HepG2 (cell line): ENCODE results near the gene ZNF12. TPM values are rescaled to one million over a fixed set of nuclear protein-coding genes. Genes with fewer than 3 reads are reported as not detected.

Experiments used
- AGO2 ChIP-seq: fragments of 200-400 bp; formaldehyde crosslinking; optimal IDR thresholded peaks from 2 replicates; pipeline ENCODE3; 2017; ENCODE audit warnings: mild to moderate bottlenecking, low read depth, low read length, moderate library complexity
- EZH2 ChIP-seq: conservative IDR thresholded peaks from 2 replicates; pipeline ENCODE4 v1.6.1; 2012; ENCODE audit warnings: mild to moderate bottlenecking, low read depth, low read length, moderate library complexity
- FOXA1 ChIP-seq, 2 experiments: fragments of 450-650 bp in 1 of 2; sonication (generic) in 1 of 2; formaldehyde crosslinking in 1 of 2; IDR thresholded peaks; 2 replicates each; pipeline versions ENCODE4 v1.4.0 to v1.6.1; 2016 to 2020; ENCODE audit warnings: missing genetic modification reagents in 1 of 2
- HOXA5 ChIP-seq: sonication (generic); formaldehyde crosslinking; IDR thresholded peaks from 2 replicates; pipeline ENCODE4 v1.4.0; 2020; ENCODE audit warnings: missing genetic modification reagents
- KLF11 ChIP-seq: IDR thresholded peaks from 2 replicates; pipeline ENCODE4 v1.6.1; 2016; ENCODE audit warnings: missing compliant biosample characterization
- MAFF ChIP-seq: IDR thresholded peaks from 2 replicates; pipeline ENCODE4 v1.6.1; 2011; ENCODE audit warnings: low read depth, low read length, improper control_type of control experiment
- MIXL1 ChIP-seq: IDR thresholded peaks from 2 replicates; pipeline ENCODE4 v1.6.1; 2016
- NCOA2 ChIP-seq: sonication (generic); formaldehyde crosslinking; IDR thresholded peaks from 2 replicates; pipeline ENCODE4 v1.8.0; 2022; ENCODE audit warnings: inconsistent platforms
- PHF20 ChIP-seq: sonication (generic); formaldehyde crosslinking; IDR thresholded peaks from 2 replicates; pipeline ENCODE4 v1.5.0; 2020; ENCODE audit warnings: mild to moderate bottlenecking, missing genetic modification reagents
- SALL1 ChIP-seq: sonication (generic); formaldehyde crosslinking; IDR thresholded peaks from 2 replicates; pipeline ENCODE4 v1.8.0; 2022; ENCODE audit warnings: mild to moderate bottlenecking, missing genetic modification reagents
- SIX4 ChIP-seq: sonication (generic); formaldehyde crosslinking; IDR thresholded peaks from 2 replicates; pipeline ENCODE4 v1.4.0; 2020; ENCODE audit warnings: missing genetic modification reagents
- SPEN ChIP-seq: sonication (generic); formaldehyde crosslinking; IDR thresholded peaks from 2 replicates; pipeline ENCODE4 v1.5.1; 2020; ENCODE audit warnings: low read depth, mild to moderate bottlenecking, missing genetic modification reagents
- TEAD3 ChIP-seq: optimal IDR thresholded peaks from 2 replicates; pipeline ENCODE3; 2016; ENCODE audit warnings: borderline replicate concordance
- TGIF2 ChIP-seq: IDR thresholded peaks from 2 replicates; pipeline ENCODE4 v1.6.1; 2016; ENCODE audit warnings: control low read depth, missing compliant biosample characterization
- ZFY ChIP-seq: sonication (generic); formaldehyde crosslinking; IDR thresholded peaks from 2 replicates; pipeline ENCODE4 v1.4.0; 2020; ENCODE audit warnings: missing genetic modification reagents
- ZMYM4 ChIP-seq: sonication (generic); formaldehyde crosslinking; IDR thresholded peaks from 2 replicates; pipeline ENCODE4 v1.8.1; 2023; ENCODE audit warnings: mild to moderate bottlenecking, missing genetic modification reagents
- ZNF780A ChIP-seq: sonication (generic); formaldehyde crosslinking; IDR thresholded peaks from 2 replicates; pipeline ENCODE4 v1.8.0; 2022; ENCODE audit warnings: mild to moderate bottlenecking, missing genetic modification reagents, moderate library complexity
- polyA plus RNA-seq, 8 experiments: library from polyadenylated mRNA; depleted of rRNA in 3 of 8; stranded (reverse) in 7 of 8; unstranded in 1 of 8; fragments of >200 nt; fragmentation: Illumina TruSeq in 4 of 8; extraction: Trizol in 4 of 8; gene quantifications; 2 replicates each; pipeline versions ENCODE4 v1.2.1 to v1.2.3, GENCODE V29; 2011 to 2016; ENCODE audit warnings: low read depth in 4 of 8, missing spikeins in 1 of 8, mixed read lengths in 1 of 8; ENCODE audit not compliant: insufficient read depth in 1 of 8
- total RNA-seq, 5 experiments: library from RNA; depleted of rRNA; stranded (reverse); fragments of >200 nt; fragmentation: Illumina TruSeq; extraction: Trizol; gene quantifications; 2 replicates each; pipeline ENCODE4 v1.2.3, GENCODE V29; 2016; ENCODE audit warnings: low read depth in 1 of 5
- TF ChIP-seq, protein P1 (sequence below): sonication (generic); formaldehyde crosslinking; IDR thresholded peaks from 2 replicates; pipeline ENCODE4 v1.5.1; 2020; ENCODE audit warnings: mild to moderate bottlenecking, missing genetic modification reagents, borderline replicate concordance
- TF ChIP-seq, protein P2 (sequence below): sonication (generic); formaldehyde crosslinking; IDR thresholded peaks from 2 replicates; pipeline ENCODE4 v1.4.0; 2020; ENCODE audit warnings: missing genetic modification reagents
- TF ChIP-seq, protein P3 (sequence below): IDR thresholded peaks from 2 replicates; pipeline ENCODE4 v1.6.1; 2016
- TF ChIP-seq, protein P4 (sequence below): sonication (generic); formaldehyde crosslinking; IDR thresholded peaks from 2 replicates; pipeline ENCODE4 v1.4.0; 2020; ENCODE audit warnings: missing genetic modification reagents

Gene ZNF12
- total and polyA plus RNA-seq, 2 of the 13 experiments (the other 11 are each of a cell fraction or from before 2014, with no cell fraction given): 21.4 to 22.8 TPM

DNA sequence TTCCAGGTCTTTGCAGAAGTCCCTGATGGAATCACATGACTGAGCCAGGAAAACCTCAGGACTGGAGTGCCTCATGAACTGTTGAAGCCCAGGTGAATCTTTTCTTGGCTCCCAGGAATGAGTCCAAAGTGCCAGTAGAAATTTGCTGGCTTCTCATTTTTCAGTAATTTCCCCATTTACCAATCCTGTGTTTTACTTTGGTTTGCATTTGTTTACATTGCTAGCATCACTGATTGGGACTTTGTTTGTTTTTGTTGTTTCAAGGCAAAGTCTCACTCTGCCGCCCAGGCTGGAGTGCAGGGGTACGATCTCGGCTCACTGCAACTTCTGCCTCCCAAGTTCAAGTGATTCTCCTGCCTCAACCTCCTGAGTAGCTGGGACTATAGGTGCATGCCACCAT, 1.6 kb upstream of the ZNF12 start (continued):
- TF ChIP-seq, protein P1, sequence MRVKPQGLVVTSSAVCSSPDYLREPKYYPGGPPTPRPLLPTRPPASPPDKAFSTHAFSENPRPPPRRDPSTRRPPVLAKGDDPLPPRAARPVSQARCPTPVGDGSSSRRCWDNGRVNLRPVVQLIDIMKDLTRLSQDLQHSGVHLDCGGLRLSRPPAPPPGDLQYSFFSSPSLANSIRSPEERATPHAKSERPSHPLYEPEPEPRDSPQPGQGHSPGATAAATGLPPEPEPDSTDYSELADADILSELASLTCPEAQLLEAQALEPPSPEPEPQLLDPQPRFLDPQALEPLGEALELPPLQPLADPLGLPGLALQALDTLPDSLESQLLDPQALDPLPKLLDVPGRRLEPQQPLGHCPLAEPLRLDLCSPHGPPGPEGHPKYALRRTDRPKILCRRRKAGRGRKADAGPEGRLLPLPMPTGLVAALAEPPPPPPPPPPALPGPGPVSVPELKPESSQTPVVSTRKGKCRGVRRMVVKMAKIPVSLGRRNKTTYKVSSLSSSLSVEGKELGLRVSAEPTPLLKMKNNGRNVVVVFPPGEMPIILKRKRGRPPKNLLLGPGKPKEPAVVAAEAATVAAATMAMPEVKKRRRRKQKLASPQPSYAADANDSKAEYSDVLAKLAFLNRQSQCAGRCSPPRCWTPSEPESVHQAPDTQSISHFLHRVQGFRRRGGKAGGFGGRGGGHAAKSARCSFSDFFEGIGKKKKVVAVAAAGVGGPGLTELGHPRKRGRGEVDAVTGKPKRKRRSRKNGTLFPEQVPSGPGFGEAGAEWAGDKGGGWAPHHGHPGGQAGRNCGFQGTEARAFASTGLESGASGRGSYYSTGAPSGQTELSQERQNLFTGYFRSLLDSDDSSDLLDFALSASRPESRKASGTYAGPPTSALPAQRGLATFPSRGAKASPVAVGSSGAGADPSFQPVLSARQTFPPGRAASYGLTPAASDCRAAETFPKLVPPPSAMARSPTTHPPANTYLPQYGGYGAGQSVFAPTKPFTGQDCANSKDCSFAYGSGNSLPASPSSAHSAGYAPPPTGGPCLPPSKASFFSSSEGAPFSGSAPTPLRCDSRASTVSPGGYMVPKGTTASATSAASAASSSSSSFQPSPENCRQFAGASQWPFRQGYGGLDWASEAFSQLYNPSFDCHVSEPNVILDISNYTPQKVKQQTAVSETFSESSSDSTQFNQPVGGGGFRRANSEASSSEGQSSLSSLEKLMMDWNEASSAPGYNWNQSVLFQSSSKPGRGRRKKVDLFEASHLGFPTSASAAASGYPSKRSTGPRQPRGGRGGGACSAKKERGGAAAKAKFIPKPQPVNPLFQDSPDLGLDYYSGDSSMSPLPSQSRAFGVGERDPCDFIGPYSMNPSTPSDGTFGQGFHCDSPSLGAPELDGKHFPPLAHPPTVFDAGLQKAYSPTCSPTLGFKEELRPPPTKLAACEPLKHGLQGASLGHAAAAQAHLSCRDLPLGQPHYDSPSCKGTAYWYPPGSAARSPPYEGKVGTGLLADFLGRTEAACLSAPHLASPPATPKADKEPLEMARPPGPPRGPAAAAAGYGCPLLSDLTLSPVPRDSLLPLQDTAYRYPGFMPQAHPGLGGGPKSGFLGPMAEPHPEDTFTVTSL (CRISPR knock-in tag): 0 out of 2 replicates have a peak, but pooled peaks have one; percentile 25
- TF ChIP-seq, protein P2, sequence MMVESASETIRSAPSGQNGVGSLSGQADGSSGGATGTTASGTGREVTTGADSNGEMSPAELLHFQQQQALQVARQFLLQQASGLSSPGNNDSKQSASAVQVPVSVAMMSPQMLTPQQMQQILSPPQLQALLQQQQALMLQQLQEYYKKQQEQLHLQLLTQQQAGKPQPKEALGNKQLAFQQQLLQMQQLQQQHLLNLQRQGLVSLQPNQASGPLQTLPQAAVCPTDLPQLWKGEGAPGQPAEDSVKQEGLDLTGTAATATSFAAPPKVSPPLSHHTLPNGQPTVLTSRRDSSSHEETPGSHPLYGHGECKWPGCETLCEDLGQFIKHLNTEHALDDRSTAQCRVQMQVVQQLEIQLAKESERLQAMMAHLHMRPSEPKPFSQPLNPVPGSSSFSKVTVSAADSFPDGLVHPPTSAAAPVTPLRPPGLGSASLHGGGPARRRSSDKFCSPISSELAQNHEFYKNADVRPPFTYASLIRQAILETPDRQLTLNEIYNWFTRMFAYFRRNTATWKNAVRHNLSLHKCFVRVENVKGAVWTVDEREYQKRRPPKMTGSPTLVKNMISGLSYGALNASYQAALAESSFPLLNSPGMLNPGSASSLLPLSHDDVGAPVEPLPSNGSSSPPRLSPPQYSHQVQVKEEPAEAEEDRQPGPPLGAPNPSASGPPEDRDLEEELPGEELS (CRISPR knock-in tag): peak; percentile 75; the same call in 1 of the 2 replicates
- TF ChIP-seq ZNF780A (CRISPR knock-in tag) (no peak), TGIF2 (CRISPR knock-in tag) (no peak), HOXA5 (no peak), NCOA2 (CRISPR knock-in tag) (0 out of 2 replicates have a peak, but pooled peaks have one; percentile 30), PHF20 (CRISPR knock-in tag) (no peak), AGO2 (no peak), FOXA1 (IDR thresholded peaks at IDR 0.05) (peak; percentile 63), FOXA1 (CRISPR knock-in tag; IDR thresholded peaks at IDR 0.05) (peak; percentile 56; the same call in 1 of the 2 replicates), TEAD3 (CRISPR knock-in tag) (peak; percentile 24), SIX4 (peak; percentile 27; the same call in 1 of the 2 replicates), KLF11 (CRISPR knock-in tag) (no peak), MAFF (peak; percentile 68; the same call in 1 of the 2 replicates), MIXL1 (CRISPR knock-in tag) (0 out of 2 replicates have a peak, but pooled peaks have one; percentile 43), SPEN (CRISPR knock-in tag) (no peak), ZFY (CRISPR knock-in tag) (no peak), SALL1 (CRISPR knock-in tag) (peak; percentile 28; the same call in 1 of the 2 replicates), EZH2 (no peak), ZMYM4 (CRISPR knock-in tag) (peak; percentile 35; the same call in 1 of the 2 replicates)
- TF ChIP-seq, protein P3, sequence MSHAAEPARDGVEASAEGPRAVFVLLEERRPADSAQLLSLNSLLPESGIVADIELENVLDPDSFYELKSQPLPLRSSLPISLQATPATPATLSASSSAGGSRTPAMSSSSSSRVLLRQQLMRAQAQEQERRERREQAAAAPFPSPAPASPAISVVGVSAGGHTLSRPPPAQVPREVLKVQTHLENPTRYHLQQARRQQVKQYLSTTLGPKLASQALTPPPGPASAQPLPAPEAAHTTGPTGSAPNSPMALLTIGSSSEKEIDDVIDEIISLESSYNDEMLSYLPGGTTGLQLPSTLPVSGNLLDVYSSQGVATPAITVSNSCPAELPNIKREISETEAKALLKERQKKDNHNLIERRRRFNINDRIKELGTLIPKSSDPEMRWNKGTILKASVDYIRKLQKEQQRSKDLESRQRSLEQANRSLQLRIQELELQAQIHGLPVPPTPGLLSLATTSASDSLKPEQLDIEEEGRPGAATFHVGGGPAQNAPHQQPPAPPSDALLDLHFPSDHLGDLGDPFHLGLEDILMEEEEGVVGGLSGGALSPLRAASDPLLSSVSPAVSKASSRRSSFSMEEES (CRISPR knock-in tag): 0 out of 2 replicates have a peak, but pooled peaks have one; percentile 26
- TF ChIP-seq, protein P4, sequence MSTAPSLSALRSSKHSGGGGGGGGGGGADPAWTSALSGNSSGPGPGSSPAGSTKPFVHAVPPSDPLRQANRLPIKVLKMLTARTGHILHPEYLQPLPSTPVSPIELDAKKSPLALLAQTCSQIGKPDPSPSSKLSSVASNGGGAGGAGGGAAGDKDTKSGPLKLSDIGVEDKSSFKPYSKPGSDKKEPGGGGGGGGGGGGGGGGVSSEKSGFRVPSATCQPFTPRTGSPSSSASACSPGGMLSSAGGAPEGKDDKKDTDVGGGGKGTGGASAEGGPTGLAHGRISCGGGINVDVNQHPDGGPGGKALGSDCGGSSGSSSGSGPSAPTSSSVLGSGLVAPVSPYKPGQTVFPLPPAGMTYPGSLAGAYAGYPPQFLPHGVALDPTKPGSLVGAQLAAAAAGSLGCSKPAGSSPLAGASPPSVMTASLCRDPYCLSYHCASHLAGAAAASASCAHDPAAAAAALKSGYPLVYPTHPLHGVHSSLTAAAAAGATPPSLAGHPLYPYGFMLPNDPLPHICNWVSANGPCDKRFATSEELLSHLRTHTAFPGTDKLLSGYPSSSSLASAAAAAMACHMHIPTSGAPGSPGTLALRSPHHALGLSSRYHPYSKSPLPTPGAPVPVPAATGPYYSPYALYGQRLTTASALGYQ (CRISPR knock-in tag): no peak
